ENCODE measurements around the gene FCHSD1.

FCHSD1 gene

GRCh38 chr5:141640698-141641097, 10.5 kb downstream of the FCHSD1 start:
- DNase-seq = no peak

DNA sequence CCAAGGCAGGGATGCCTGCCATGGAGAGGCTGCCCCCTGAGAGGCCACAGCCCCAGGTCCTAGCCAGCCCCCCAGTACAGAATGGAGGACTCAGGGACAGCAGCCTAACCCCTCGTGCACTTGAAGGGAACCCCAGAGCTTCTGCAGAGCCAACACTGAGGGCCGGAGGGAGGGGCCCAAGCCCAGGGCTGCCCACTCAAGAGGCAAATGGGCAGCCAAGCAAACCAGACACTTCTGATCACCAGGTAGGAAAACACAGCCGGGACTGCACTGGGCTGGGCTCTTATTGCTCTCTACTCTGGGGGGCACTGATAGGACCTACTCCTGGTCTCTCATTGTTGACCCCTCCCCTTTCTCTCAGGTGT, 11.2 kb downstream of the FCHSD1 start:
- DNase-seq = no peak

GRCh38 chr5:141639357-141640050, 11.7 kb downstream of the FCHSD1 start:
- DNase-seq = no peak

DNA sequence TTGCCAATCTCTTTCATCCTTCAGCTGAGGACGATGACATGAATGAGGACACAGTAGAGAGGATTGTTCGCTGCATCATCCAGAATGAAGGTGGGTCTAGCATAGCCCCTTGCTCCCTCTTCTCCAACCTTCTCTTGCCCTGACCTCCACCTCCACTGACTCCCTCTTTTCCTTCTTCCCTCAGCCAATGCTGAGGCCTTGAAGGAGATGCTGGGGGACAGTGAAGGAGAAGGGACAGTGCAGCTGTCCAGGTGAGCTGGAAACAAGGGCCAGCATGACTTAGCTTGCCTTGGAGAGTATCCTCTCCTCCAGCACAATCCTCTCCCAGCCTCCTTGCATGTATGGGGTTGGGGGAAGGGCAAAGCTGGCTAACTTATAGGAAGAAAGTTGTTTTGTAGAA, 12.4 kb downstream of the FCHSD1 start:
- DNase-seq = no peak

- peak in 5 of 14 donors; percentile 5 to 46 (median 35) for DNase-seq
Observed at GRCh38 chr5:141637767-141638419, 13.3 kb downstream of the FCHSD1 start.

GRCh38 chr5:141637123-141637766, 14.0 kb downstream of the FCHSD1 start:
- peak in 2 of 14 donors; percentile 51 for DNase-seq

DNA sequence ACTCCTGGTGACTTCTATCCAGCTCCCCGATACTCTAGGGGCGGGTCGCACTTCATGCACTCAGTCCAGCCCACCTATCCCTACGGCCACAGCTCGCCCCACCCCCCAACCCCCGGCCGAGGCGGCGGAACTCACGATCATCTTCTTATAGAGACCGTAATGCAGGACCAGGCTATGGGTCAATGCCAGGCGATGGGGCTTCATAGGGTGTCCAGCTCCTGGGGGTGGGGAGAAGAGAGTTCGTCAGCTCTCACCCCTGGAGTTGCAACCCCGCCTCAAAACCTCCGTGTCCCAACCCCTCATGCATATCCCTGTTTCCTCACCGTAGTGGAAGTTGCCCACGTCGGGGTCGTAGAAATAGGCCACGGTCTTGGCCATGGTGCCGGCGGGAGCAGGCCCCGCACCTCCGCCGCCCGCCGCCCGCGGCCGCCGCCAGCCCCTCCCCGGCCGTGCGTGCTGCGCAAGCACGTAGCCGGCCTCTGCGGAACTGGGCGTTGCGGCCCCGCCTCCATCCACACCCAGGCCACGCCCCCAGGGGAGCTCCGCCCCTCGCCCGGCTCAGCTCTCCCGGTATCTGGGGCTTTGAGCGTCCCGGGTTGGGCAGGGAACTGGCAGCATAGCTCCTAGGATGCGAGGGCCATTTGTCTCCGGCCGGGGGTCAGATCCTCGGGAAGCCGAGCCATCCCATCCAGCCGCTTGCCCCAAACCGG, 14.7 kb downstream of the FCHSD1 start, which contains the start of the genes HDAC3 and RELL2:
Gene HDAC3 (minus strand): TSS at position 437 of the 710 bp plus-strand sequence. CDS start 59 bp downstream, at position 378.
Gene RELL2 (plus strand): TSS at position 585 of the 710 bp plus-strand sequence. CDS start 1,229 bp downstream, outside the sequence.
- peak; percentile 13 to 92 (median 84) for DNase-seq

GRCh38 chr5:141636106-141636412, 15.2 kb downstream of the FCHSD1 start:
- DNase-seq = no peak

GRCh38 chr5:141635646-141636045, 15.6 kb downstream of the FCHSD1 start:
- DNase-seq = no peak

- DNase-seq = no peak
Observed at GRCh38 chr5:141634720-141635119, 16.5 kb downstream of the FCHSD1 start.

DNA sequence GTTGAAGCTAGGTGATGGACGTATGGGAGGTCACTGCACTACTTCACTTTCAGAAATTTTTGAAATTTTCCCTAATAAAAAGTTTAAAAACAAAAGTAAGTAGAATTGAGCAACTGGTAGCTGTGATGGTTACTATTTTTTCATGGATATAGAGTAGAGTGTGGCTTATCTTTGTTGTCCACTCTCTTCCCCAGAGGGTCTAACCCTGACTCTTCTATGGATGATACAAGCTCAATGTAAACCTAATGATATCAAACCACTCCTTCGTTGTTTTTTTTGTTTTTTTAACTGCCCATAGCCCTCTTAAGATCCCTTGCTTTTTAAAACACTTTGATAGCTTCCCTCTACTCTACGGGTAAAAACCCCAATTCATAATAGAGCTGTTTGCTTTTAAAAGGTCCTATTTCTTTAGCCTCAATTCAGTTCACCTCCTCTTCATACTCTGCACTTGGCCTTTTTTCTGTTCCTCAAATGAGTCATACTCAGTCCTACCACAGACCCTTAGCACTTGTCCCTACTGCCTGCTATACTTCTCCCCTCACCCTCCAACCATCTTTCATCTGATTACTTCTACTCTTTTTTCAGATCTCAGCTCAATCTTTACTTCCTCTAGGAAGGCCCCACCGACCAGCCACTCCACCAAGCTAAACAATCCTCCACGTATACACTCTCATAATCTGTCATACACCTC, 17.2 kb downstream of the FCHSD1 start:
- no peak for DNase-seq

GRCh38 chr5:141632650-141633049, 18.6 kb downstream of the FCHSD1 start:
- DNase-seq = no peak

DNA sequence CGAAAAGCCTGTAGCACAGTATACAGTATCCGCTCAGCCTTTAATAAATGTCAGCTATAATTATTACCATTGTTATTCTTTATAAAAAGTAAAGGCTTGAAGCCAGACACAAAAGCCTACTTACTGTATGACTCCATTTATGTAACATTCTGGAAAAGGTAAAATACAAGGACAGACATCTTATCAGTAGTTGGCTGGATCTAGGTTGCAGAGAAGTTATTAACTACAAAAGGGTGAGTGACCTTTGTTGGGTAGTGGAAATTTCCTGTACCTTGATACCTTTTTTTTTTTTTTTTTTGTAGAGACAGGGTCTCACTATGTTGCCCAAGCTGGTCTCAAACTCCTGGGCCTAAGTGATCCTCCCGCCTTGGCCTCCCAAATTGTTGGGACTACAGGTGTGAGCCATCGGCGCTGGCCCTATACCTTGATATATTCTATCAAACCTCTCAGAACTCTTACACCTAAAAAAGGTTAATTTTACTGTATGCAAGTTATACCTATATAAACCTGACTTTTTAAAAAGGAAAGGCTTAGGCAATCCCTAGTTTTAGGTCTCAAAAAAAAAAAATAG, 20.6 kb downstream of the FCHSD1 start:
- no peak for DNase-seq

GRCh38 chr5:141628175-141628788, 22.9 kb downstream of the FCHSD1 start:
- no peak for DNase-seq

DNA sequence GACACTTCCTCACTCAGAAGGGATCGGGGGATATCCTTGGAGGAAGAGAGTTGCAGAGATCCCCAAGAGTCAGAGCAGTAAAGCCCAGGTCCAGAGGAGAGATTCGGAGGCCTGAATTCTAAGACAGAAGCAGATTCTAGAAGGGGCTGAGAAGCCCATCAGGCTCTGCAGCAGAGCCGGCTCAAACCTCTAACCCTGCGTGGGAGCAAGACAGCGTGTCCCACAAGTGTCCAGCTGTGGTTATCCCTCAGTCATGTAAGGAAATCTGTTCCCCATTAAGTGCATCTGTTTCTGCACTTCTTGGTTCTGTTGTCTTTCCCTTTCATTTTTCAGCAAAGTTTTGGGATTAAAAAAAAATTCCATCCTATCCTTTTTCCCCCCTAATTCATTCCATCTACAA, 27.6 kb downstream of the FCHSD1 start:
- no peak for DNase-seq

- DNase-seq = peak in 1 of 14 donors; percentile 6
Observed at GRCh38 chr5:141623186-141623585, 28.0 kb downstream of the FCHSD1 start.

DNA sequence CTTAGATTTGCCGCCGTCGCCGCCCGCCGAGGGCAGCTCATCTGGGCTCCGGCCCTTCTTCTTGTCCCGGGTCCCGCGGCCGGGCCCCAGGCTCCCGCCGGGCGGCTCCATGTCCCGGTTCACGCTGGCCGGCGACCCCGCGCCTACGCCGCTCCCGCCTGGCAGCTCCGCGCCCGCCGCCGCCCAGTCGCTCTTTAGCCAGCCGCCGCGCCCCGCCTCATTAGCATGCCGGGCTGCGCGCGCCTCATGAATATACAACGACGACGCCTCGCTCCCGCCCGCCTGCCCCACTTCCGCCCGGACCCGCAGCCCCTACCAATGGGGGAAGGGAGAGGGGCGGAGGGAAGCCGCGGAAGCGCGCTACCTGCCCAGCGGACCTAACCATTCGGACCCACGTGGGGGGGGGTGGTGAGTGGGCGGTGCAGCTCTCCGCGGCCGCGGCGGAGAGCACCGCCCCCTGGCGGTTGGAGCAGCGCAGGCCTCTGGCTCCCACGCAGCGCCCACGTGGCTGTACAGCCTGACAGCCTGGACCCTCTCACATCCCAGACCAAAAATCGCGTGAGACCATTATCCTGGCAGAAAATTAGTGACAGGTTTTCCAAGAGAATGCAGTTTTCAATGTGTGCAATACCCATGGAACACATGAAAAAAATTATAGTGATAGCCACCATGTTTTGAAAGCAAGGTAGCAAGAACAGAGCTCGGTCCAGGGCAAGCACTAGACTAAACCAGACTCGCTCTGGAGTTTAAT, 32.2 kb downstream of the FCHSD1 start, which contains the start of gene DIAPH1:
Gene DIAPH1 (minus strand): TSS at position 197 of the 751 bp plus-strand sequence. CDS start 86 bp downstream, at position 111.
- peak; percentile 49 to 93 (median 80) for DNase-seq

GRCh38 chr5:141618030-141618803, 33.0 kb downstream of the FCHSD1 start:
- peak in 7 of 14 donors; percentile 11 to 55 (median 37) for DNase-seq

GRCh38 chr5:141617682-141618029, 33.6 kb downstream of the FCHSD1 start:
- no peak for DNase-seq

GRCh38 chr5:141617128-141617527, 34.1 kb downstream of the FCHSD1 start:
- no peak for DNase-seq

Data from C1 segment of cervical spinal cord (tissue), 14 donors.